DMS153 treated with DMSO at 0.1 percent for 48 hours (cell line): ENCODE results near the gene MX2.
"Not testable (repeated sequence)": the region's sequence is repeated elsewhere in the genome, so short reads cannot be mapped to it uniquely, and the experiment has no call there.

Source experiments
- DNase-seq: peaks from one replicate; lab custom pipeline; 2025; ENCODE audit not compliant: unreplicated experiment; lab: John Stamatoyannopoulos, UW

The MX2 gene, protein sequence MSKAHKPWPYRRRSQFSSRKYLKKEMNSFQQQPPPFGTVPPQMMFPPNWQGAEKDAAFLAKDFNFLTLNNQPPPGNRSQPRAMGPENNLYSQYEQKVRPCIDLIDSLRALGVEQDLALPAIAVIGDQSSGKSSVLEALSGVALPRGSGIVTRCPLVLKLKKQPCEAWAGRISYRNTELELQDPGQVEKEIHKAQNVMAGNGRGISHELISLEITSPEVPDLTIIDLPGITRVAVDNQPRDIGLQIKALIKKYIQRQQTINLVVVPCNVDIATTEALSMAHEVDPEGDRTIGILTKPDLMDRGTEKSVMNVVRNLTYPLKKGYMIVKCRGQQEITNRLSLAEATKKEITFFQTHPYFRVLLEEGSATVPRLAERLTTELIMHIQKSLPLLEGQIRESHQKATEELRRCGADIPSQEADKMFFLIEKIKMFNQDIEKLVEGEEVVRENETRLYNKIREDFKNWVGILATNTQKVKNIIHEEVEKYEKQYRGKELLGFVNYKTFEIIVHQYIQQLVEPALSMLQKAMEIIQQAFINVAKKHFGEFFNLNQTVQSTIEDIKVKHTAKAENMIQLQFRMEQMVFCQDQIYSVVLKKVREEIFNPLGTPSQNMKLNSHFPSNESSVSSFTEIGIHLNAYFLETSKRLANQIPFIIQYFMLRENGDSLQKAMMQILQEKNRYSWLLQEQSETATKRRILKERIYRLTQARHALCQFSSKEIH

DNA sequence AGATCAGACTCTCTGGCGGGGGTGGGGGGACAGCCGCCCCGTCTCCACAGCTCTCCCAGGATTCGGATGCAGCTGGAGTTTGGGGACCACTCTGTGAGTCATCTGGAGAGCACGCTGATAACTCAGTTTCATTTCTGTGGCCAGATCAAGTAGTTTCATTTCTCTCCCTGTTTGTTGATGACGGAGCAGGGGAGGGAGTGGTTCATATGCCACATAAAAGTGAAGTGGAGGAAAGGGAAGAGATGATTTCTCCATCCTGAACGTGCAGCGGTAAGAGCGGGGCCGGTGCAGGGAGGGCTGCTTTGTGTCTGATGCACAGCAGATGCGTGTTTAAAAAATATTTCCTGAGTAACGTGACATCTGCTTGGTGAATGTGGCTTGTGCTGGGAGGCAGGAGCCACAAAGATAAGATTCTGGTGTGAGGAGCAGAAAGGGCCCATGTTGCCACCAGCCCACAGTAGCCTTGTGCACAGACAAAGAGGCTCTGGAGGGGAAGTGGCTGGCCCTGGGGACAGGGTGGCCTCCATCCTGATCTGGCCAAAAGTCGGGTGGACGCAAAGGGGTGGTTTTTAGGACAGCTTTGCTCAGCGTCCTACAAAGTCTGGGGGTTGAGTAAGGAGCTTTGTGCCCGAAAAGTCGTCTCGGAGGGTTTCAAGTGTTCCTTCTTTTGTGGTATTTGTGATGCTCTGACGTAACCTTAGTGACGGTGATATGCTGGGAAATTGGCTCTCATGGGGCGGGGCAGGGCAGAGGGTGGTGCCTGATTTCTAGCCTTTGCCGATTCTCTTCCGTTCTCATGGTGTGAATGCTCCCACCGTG lies at the start of gene MX2:
TSS of gene MX2 (plus strand) at position 242 of the 819 bp plus-strand sequence. CDS start 14,880 bp downstream, outside the sequence.
- peak; percentile 10 for DNase-seq

DNA sequence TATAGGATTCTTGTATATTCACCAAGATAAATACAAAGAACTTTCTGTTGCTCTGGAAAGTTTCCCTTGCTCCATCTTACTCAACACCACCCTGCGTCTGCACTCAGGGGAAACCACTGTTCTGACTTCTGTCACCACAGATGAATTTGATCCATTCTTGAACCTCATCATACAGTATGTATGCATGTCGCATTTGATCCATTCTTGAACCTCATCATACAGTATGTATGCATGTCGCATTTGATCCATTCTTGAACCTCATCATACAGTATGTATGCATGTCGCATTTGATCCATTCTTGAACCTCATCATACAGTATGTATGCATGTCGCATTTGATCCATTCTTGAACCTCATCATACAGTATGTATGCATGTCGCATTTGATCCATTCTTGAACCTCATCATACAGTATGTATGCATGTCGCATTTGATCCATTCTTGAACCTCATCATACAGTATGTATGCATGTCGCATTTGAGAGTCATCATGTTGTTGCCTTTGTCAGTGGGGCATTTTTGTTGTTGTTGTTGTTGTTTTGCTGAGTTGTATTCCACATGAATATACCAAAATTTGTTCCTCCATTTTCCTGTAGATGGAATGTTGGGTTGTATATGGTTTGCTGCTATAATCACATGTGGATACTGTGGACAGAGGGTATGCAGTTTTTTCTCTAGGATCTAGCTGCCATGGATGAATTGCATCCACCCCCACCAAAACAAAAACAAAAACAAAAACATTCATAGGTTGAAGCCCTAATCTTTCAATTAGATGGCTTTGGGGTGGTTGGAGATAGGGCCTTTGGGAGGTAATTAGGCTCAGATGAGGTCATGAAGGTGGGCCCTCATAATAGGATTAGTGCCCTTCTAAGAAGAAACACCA lies 48.3 kb upstream of the MX2 start:
- DNase-seq: not testable (repeated sequence)

DNA sequence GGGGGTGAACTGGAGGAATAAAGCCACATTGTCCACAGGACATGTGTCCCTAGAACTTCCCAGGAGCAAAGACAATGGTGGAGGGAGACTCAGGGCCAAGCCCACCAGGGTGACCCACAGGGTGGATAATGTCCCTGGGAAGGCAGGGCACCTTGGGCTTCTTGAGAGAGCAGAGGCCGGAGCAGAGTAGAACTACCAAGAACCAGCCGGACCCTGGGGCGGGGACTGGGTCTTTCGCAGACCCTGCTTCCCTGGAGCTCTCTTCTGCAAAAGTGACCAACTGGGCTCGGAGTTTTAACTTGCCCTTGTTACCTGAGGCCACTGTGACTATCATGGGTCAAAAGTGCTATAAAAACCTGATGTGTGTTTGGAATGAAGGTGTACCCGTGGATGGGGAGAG lies 46.1 kb upstream of the MX2 start:
- no peak for DNase-seq

DNA sequence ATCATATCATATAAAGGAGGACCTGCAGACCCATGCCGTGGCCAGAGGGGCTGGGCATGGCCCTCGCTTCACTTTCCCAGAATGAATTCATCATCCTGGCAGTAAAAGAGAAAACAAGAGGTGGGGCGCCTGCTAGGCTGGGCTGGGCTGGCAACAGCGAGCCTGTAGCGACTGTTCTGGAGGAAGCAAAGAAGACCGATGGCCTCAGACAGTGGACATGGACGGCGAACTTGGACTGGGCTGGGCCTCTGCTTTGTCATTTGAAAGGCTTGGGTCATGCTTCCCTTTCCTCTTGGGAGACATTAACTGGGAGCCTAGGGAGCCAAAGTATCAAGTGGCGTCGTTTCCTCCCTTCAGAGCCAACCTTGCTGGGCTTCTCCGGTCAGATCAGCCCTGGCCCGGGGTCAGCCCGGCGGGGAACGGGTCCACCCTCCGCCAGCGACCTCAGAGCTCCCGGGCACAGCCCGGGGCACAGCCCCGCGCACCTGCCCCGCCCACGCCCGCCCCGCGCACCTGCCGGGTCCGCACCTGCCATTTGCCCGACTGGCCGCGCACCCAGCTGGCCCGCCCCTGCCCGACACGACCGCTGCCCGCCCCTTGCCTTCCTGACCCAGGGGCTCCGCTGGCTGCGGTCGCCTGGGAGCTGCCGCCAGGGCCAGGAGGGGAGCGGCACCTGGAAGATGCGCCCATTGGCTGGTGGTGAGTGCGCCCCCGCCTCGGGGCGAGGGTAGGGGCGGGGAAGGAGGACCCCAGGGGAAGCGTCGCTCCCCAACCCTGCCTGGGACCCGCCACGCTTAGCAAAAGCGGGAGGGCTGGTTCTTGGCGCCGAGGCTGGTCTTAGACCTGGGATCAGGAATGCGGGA lies 45.4 kb upstream of the MX2 start, which contains the start of gene FAM3B:
TSS of gene FAM3B (plus strand) at position 602 of the 863 bp plus-strand sequence. CDS start at position 681, 79 bp downstream.
- DNase-seq: peak; percentile 47

DNA sequence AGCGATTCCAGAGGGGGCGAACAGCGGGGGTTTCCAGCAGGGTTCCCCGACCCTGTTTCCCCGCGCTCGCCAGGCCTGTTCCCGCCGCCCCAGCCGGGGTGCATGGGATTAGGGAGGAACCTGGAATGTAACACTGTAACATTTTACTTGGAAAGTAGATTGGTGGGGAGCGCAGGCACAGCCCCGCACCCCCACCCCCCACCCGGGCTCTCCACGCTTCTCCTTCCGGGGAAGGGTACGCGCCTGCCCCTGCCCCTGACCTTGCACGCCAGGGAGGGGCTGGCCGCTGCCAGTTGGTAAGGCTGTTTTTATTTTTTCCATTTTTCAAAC lies 44.8 kb upstream of the MX2 start:
- no peak for DNase-seq

DNA sequence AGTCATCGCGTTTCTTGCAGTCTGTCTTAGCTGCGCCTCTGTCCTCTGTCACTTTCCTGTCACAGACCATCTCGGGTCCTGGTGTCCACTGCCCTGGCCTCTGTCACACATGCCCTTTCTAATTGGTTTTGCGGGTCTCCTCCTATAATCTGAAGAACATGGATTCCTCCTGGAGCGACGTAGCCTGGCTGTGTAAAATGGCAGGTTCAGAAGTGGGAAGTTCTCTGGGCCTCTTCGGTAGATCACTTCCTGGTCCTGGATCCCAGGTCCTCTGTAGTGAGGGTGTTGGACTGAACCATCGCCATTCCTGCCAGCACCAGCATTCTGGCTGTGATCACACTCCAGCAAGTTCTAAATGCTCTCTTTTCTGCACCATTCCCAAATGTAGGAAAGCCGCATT lies 44.4 kb upstream of the MX2 start:
- DNase-seq: peak; percentile 42

DNA sequence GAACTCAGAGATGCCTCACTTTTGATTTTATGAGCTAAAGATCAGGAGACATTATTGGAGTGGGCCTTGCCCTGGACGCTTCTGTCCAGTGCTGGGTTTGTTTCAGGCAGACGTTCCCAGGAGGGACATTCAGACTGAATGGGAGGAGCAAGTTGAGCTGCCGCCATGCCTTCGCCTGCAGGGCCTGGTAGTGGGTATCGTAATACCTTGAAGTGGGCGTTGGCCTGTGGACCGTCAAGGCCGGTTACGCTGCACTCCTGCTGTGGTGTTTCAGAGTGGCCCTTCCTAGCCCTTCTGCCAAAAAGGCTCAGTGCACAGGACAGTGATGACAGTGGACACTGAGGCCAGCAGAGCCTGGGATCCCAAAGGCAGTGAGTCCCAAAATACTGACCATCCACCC lies 43.6 kb upstream of the MX2 start:
- DNase-seq: peak; percentile 30

DNA sequence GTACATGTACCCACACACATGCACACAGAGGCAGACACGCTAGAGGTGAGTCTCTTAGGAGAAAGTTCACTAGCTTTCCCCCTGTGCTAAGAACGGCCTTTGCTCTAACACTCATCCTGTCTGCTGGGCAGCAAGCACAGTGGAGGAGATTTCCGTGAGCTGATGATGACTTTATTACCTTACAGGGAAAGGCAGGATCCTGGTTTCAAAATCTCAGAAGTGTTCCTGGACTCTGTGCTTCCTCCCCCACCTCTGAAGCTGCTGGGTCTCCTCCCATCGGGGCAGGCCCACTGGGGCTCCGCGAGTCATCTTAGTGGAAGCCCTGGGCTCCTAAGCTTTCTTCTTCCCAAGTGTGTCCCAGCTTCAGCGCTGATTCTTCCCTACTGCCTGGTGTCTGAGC lies 42.6 kb upstream of the MX2 start:
- no peak for DNase-seq

DNA sequence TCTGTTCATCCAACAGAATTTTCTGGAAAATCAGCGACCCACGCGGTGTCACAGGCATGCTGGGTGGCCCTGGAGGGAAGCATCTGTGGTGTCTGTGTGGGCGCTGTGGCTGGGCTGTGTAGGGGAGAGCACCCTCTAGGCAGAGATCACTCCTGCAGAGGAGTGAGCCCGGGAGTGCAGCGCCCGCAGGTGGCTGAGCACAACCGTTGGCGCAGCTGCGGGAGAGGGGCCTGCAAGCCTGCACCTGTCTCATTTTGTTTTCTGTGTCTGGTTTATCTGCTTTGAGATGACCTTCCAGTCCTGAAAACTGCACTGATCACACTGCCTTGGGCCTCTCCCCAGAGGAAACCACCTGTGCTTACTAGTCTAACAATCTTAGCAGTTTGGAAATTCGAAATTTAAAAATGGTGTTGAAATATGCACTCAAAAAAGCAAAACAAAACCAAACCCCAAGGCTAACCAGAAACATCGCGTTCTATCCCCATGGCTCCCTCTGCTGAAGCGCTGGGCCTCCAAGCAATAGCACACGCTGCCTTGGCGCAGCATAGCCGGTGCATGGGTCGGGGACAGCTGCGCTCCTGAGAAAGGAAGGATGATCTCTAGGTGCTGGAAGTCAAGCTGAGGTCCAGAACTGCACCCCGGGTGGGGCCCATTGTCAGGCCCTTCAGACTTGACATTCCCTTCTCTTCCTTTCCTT lies 40.5 kb upstream of the MX2 start:
- peak; percentile 38 for DNase-seq

DNA sequence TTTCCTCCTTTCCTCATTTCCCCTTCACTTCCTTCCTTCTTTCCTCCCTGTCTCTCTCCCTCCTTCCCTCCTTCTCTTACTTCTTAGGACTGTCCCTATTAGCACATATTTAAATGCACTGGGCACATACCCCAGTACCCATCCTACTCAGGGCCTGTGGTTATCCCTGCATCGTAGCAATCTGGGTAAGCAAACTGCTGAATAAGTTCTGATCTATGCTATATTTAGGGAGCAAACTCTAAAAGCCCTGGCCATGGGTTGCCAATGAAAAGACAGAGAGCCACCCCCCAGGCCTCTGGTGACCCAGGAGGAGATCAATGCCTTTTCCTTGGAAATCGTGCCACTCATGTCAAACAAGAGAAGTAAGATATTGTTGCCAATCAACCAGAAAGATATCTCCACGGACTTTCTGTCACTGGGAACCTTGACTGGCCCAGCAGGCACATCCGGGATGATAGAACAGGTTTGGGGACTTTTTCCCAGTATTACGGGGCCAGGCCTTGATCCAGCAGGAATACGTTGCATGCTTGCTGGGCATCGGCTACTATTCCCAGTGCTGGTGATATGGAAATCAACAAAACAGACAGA lies 39.8 kb upstream of the MX2 start:
- no peak for DNase-seq

DNA sequence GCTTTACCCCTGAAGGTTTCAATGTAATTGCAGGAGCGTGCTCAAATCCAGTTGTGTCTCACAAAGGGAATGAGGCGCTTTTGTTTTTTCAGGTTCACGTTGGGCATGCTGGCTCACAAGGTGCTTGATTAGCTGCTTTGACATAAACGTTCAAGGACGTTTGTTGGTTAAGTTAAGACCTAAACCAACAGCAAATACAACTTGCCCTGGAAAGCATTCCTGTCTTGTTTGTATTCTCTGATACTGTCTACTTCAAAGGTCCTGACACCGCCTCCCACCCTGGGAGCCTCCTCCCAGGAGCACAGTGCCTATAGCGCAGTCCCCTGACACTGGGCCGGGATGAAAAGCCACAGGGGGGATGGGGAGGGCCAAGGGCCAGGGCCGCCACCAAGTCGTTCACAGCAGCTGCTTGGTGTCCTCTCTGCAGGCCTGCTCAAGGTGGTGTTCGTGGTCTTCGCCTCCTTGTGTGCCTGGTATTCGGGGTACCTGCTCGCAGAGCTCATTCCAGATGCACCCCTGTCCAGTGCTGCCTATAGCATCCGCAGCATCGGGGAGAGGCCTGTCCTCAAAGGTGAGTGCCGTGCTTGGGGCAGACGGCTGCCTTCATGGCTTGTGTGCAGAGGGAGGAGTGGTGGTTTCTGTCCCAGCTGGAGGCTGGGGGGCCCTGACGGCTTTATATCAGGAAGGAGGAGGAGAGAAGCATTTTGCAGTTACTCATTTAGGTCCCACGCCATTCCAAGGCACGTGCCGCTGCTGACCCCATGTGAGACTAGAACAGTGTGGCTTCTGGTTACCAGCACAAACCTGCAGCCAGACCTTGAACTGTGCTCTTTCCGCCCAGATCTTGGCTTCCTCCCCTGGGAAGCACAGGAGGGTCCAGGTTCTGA lies 39.1 kb upstream of the MX2 start:
- DNase-seq: no peak

DNA sequence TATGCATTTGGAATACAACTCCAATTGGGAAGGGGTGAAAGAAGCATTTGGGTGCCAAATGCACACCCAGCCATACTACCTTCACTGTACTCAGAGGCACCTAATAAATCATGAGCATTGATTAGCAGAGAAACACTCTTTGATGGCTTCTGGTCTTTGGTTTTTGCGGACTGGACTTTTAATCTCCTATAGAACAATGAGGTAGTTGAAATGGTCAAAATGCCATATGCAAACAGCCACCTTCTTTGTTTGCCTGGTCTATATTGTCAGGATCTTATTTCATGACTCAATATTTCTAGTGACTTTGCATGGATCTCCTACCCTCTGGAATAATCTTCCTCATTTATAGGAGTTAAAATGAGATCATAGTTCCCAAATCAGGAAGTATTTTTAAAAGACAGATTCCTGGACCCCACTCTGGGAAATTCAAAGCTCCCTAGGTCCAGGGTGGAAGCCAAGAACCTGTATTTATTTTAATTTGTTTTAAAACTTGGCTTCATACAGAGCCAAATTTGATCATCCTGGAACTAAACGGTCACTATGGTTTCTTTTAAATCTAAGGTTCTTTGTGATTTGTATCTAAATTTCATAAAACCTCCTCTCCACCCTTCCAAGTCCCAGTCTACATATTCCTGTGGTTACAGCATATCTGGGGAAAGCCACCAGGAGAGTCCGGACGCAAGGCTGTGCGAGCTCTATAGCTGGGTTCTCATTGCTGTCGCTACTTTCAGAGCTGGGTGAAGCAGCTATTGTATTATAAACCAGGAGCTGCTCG lies 36.5 kb upstream of the MX2 start:
- no peak for DNase-seq

DNA sequence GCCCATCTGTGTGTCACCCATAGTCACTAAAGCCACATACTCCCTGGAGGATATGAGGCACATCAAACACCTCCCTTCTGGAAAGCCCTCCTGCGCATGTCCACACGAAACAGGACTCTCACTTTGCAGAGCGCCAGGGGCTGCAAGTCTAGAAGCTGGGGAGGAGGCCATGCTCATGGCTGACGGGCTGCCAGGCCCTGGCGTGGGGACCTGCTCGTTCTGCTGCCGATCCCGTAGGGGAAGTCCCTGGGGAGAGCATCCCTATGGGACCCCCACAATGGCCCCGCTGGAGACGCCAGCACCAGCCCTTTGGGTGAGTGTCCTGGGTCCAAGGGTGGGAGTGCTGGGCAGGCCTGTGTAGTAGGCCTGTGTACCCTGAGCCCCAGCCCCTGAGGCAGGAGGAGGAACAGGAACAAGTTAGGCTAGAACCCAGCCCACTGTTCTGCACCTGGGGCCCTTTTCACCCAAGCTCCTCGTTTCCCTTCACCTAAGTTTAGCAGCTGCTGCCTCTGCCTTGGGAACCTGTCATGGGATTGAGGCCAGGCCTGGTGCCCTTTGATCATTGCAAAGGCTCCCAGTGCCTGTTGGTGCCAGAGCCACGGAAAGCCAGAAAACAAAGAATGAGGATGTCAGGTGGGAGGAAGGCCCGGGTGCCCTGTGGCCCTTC lies 35.3 kb upstream of the MX2 start:
- DNase-seq: no peak

DNA sequence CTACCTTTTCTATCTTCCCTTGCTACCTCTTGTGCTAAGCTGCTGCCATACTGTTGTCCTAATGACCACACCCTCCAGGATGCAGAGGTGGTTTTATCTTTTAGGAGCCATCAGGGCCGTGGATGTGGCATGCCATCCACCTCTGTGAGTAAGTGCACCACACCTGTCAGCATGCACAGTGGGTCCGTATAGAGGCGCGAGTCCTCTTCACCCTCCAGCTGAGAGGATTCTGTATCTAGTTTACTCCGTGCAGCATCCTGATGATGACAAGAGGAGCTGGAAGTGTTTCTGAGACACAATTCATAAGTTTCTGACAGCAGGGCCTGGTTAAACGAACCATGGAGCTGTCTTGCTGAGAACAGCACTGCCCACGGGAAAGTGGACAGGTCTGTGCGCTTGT lies 34.1 kb upstream of the MX2 start:
- DNase-seq: no peak

DNA sequence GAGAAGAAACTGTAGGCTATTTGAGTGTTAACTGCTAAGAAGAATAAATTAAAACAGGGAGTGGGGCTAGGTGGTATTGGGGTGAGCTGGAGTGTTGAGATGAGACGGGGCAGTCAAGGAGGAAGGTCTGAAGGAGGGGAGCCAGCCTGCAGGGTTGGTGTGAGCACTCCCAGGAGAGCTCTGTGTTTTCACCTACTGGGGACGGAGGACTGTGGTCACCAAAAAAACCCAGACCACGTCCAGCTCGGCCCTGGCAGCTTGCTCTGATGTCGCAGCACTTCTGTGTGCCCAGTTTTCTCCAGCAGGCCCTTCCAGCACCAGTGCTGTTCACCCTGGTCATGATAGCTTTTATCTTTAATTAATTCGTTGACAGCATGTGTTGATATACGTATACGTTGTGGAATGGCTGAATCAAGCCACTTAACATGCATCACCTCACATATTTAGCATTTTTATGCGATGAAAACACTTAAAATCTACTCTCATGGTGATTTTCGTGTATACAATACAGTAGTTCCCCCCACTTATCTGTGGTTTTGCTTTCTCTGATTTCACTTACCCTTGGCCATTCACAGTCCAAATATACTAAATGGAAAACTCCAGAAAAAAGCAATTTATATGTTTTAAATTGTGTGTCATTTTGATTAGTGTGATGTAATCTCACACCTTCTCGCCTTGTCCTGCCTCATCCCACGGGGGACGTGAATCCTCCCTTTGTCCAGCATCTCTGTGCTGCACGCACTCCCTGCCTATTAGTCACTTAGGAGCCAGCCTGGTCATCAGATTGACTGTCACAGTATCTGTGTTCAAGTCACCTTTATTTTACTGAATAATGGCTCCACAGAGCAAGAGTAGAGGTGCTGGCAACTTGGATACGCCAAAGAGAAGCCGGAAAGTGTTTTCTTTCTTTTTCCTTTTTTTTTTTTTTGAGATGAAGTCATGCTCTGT lies 32.9 kb upstream of the MX2 start:
- DNase-seq: no peak
